Caki2 (cell line): ENCODE results near the gene BIVM. TPM values are rescaled to one million over a fixed set of nuclear protein-coding genes. Genes with fewer than 3 reads are reported as not detected.

ENCODE experiments used
- DNase-seq: peaks from one replicate; pipeline ENCODE4 v3.0.0-alpha.2; 2015; ENCODE audit warnings: low read depth
- in situ Hi-C: cut with HindIII; loops from 2 replicates; pipeline ENCODE4 v1.10.0; 2016; ENCODE audit warnings: low sequenced_read_pairs, low pct_unique_long_range_greater_than_20kb, mixed read lengths
- total RNA-seq: library from RNA; depleted of rRNA; stranded (reverse); fragments of >200 nt; shearing (Covaris generic); gene quantifications from 2 replicates; pipeline ENCODE4 v1.2.3, GENCODE V29; 2014; ENCODE audit warnings: low replicate concordance; rRNA removed

The BIVM gene
- total RNA-seq = 10.9 and 40.5 TPM in 2 replicates

- in situ Hi-C loops = no loop called here
- peak; percentile 86 for DNase-seq
Measured at GRCh38 chr13:102798581-102799425, at the start of gene BIVM, which contains the start of gene POGLUT2. TSS of gene BIVM (plus strand) at chr13:102799119. CDS start at chr13:102807268, 8,149 bp downstream. TSS of gene POGLUT2 (minus strand) at chr13:102798976. CDS start at chr13:102798670, 306 bp downstream.

GRCh38 chr13:102751886-102752285, 47.0 kb upstream of the BIVM start:
- in situ Hi-C loops = no loop called here
- no peak for DNase-seq

DNA sequence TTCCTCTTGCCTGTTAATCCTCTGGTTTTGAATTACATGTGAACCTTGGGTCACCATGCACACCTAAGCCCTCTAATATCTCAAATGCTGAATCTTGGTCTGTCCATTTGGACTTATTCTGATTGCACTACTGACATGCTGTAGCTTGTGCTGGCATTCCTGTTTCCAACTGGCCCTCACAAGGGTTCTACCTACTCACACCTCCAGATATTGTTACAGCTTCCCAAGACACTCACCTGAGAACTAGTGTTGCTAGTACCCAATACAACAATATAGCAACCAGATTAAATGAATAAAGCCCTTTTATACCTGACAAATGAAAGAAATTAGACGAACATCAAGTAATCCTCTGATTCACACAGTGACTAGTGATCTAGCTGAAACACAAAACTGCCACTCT, 41.9 kb upstream of the BIVM start:
- no peak for DNase-seq
- in situ Hi-C loops = no loop called here

DNA sequence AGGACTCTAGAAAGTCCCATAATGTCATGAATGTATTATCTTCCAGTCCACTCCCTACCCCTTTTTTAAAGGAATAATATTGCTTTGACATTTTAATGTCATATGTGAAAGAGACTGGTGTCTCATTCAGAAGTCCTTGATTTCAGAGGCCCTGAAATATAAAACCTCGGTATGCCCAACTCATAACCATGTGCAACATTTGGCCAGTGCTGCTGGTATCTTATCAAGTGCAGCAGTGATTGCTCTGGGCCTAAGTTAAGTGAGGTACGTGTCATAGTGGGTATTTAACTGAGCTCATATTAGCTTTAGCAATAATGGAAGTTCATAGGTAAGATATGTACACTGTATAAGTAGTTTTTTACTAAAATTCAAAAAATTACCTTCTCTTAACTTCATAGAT, 40.1 kb upstream of the BIVM start:
- in situ Hi-C loops = no loop called here
- DNase-seq = no peak

- in situ Hi-C loops = no loop called here
- DNase-seq = no peak
Measured at GRCh38 chr13:102761071-102761470, 37.8 kb upstream of the BIVM start.

DNA sequence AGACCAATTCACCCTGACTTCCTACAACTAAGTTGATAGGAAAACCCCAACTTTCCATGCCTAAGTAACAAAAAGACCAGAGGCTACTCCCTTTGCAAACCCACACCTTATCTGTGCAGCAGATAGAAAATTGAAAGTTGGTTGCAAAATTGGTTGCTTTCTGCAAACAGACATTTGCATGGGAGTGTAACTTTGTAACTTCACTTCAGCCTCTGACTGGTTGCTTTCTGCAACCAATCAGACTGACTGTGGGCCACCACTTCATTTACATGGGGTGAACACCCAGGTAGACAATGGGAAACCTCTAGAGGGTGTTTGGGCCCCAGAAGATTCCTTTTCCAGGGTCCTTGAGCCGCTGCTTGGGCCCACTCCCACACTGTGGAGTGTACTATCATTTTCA, 35.2 kb upstream of the BIVM start:
- in situ Hi-C loops = no loop called here
- DNase-seq = no peak

DNA sequence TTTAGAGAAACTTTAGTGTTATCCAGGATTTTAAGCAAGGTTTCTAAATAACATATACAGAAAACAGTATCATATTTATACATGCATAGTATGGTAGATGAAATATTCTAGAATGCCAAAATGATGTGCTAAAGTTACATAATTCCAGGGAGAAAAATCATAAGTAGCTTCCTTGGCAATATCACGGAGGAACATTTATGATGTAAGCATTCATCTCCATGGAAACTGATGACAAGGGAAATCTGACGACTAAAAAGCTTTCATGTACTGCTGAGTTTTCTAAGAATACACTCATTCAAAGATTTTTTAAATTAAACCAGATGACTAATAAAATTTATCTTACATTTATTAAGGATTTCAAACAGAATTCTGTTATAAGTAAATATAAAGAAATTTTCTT, 30.0 kb upstream of the BIVM start:
- in situ Hi-C loops = no loop called here
- no peak for DNase-seq

- in situ Hi-C loops = no loop called here
- no peak for DNase-seq
Measured at GRCh38 chr13:102769679-102770078, 29.2 kb upstream of the BIVM start.

- in situ Hi-C loops = no loop called here
Measured at GRCh38 chr13:102770435-102770834, 28.5 kb upstream of the BIVM start.

GRCh38 chr13:102771298-102772041, 27.4 kb upstream of the BIVM start:
- DNase-seq = no peak
- in situ Hi-C loops = no loop called here

More at GRCh38 chr13:102770435-102770834, 28.5 kb upstream of the BIVM start:
- no peak for DNase-seq

DNA sequence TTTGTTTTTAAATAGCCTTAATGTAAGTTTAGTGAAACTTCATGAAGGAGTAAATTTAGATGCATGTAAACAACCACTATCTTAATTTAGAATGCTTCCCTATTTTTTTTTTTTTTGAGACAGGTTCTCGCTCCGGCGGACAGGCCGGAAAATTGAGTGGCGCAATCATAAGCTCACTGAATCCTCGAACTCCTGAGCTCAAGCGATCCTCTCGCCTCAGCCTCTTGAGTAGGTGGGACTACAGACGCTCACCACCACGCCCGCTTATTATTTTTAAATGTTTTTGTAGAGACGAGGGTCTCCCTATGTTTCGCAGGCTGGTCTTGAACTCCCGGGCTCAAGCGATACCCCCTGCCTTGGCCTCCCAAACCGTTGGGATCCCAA, 26.9 kb upstream of the BIVM start:
- no peak for DNase-seq
- in situ Hi-C loops = no loop called here

- DNase-seq = peak; percentile 85
- in situ Hi-C loops = no loop called here
Measured at GRCh38 chr13:102773441-102774213, 25.3 kb upstream of the BIVM start, which contains the start of gene TEX30. TSS of gene TEX30 (minus strand) at chr13:102773786. CDS start at chr13:102770026, 3,760 bp downstream.

- DNase-seq = no peak
- in situ Hi-C loops = no loop called here
Measured at GRCh38 chr13:102774214-102774568, 24.7 kb upstream of the BIVM start.

DNA sequence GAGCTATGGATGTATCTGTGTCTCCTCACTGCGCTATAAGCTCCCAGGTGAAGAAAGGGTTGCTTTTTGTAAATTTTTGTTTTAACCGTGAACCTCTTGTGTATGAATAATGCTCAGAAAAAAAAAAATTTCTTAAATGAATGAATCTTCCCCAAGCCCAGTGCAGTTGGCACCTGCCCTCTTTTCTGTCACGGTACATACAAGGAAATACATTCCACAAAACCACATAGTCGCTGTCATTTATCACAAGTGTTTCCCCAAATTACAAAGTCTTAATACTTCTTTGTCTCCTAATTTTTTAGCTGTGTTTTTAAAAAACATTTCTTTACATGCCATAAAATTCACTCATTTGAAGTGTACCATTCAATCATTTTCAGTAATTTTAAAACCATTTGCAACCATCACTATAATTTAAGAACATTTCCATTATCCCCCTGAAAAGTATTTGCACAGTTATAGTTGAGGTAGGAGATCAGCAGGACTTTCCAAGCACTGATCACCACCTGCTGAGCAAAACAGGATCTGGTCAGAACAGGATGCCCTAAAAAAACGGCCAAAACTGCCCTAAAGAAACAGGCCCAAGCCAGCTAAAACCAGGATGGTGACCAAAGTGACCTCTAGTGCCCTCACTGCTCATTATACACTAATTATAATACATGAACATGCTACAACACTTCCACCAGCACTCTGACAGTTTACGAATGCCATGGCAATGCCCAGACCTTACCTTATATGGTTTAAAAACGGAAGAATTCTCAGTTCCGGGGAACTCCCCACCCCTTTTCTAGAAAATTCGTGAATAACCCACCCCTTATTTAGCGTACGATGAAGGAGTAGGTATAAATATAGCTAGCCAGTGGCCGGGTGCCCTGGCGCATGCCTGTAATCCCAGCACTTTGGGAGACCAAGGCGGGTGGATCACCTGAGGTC, 24.1 kb upstream of the BIVM start:
- in situ Hi-C loops = no loop called here
- no peak for DNase-seq

DNA sequence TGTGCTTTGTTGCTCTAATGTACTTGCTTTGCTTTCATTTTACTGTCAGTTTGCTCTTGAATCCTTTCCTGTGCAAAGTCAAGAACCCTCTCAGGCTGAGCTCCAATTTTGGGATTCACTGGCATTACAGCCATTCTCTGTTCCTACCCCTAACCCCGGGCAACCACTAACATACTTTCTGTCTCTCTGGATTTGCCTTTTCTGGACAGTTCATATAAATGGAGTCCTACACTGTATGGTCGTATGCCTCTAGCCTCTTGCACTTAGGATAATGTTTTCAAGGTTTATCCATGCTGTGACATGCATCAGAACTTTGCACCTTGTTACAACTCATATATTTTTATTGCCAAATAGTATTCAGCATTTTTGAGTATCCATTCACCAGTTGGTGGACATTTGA, 22.6 kb upstream of the BIVM start:
- DNase-seq = no peak
- in situ Hi-C loops = no loop called here

- no peak for DNase-seq
- in situ Hi-C loops = no loop called here
Measured at GRCh38 chr13:102777736-102778135, 21.2 kb upstream of the BIVM start.

DNA sequence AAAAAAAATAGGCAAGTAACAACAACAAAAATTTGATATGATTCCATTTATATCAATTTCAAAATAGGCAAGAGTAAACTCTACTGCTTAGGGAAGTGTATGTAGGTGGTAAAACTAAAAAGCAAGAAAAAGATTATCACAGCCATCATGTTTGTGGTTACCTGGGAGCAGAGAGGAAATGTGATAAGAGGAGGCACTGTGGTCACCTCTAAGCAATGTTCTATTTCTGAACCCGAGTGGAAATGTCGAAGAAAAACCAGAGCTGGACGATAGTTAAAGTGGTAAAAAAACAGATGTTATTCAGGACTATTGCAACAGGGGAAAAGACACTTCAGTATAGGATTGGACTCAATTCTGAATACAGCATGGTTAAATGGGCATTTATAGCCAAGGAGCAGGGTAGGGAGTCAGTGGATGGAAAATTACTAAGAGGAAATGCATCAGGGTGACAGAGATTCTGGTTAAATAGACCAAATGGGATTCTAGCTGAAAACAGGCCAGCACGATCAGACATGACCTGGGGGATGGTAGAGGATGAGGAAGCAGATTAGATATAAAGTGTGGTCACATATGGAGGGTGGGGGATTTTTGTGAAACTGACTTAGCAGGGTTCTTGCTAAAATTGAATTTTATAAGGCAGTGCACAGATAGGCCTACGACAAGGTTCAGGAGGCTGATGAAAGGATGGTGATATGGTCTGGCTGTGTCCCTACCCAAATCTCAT, 19.3 kb upstream of the BIVM start:
- in situ Hi-C loops = no loop called here
- no peak for DNase-seq
